Activated CD8-positive, alpha-beta memory T cell treated with anti-CD3 and anti-CD28 coated beads, Interleukin-2, amount 10 ng/mL, durations not matched to agents 7 days and 5 days (primary cell): ENCODE results near the gene RPS6KA1. TPM values are rescaled to one million over a fixed set of nuclear protein-coding genes. Genes with fewer than 3 reads are reported as not detected.

Experiments
- ATAC-seq: fragments of 150-1000 bp; cut with Tn5 transposase; one replicate; pipeline ENCODE4 v1.10.0; 2021; ENCODE audit warnings: moderate library complexity
- CTCF ChIA-PET: fragments of 350-600 bp; sonication (Branson Sonifier 250); formaldehyde crosslinking; loops from one replicate; lab custom pipeline; 2021; ENCODE audit warnings: antibody characterized with exemption; lab: Charles Lee
- DNase-seq: peaks from one replicate; pipeline ENCODE4 v3.0.0-alpha.2; 2020
- H3K27ac Mint-ChIP-seq: one replicate; pipeline ENCODE4 v1.8.0; 2021; ENCODE audit warnings: mild to moderate bottlenecking, mixed read lengths
- H3K27me3 Mint-ChIP-seq: one replicate; pipeline ENCODE4 v1.8.0; 2021; ENCODE audit warnings: mixed read lengths
- H3K36me3 Mint-ChIP-seq: one replicate; pipeline ENCODE4 v1.8.0; 2021; ENCODE audit warnings: mild to moderate bottlenecking, mixed read lengths
- H3K4me1 Mint-ChIP-seq: one replicate; pipeline ENCODE4 v1.8.0; 2021; ENCODE audit warnings: mixed read lengths
- H3K4me3 Mint-ChIP-seq: one replicate; pipeline ENCODE4 v1.8.0; 2021; ENCODE audit warnings: mild to moderate bottlenecking, moderate library complexity, mixed read lengths
- H3K9me3 Mint-ChIP-seq: one replicate; pipeline ENCODE4 v1.8.0; 2022; ENCODE audit warnings: low read depth, mixed read lengths
- total RNA-seq, 2 experiments: library from RNA; stranded (reverse); gene quantifications; one replicate each; pipeline ENCODE4 v1.2.3, GENCODE V29; 2021

The RPS6KA1 gene
- total RNA-seq, 2 experiments from 2014 or later = 158 to 181 TPM

- no peaks in the 10 kb centered on the region for H3K27me3 Mint-ChIP-seq
- DNase-seq (no peak), ATAC-seq (no peak)
- CTCF ChIA-PET = interaction anchor here (1.2 to 6.4 kb wide), 2 partner anchors 20 to 37 kb away, joined by 4 to 82 read pairs; no protein-coding TSS in a partner anchor
- no peaks in the 10 kb centered on the region for H3K9me3 Mint-ChIP-seq
- no peak overlapping the region for H3K27ac Mint-ChIP-seq
- H3K4me1 Mint-ChIP-seq = peaks cover 68% of the 10 kb centered on the region
- H3K4me3 Mint-ChIP-seq = no peak overlapping the region
- H3K36me3 Mint-ChIP-seq = peaks cover 5% of the 10 kb centered on the region
These were observed 7.0 kb downstream of the RPS6KA1 start for GRCh38 chr1:26536521-26536920.

DNA sequence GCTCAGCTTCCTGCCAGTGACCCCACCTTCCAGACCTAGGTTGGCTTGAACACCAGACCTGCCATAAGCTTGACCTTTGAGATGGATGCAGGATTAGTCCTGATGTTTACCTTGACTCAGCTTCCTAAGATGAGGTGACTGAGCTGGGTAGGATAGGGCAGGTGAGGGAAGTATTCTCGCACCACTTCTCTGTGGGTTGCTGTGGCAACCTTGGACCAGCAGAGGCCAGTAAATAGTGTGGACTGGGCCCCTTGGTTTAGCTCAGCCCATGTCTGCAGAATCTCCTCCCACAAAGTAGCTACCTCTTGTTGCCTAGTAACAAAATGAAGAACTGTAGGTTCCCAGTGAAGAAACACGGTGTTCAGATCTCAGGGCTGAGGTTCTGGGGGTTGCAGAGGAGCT, 8.4 kb downstream of the RPS6KA1 start:
- no peak overlapping the region for H3K27ac Mint-ChIP-seq
- no peak for DNase-seq
- H3K4me1 Mint-ChIP-seq = peaks cover 78% of the 10 kb centered on the region
- peaks cover 5% of the 10 kb centered on the region for H3K36me3 Mint-ChIP-seq
- CTCF ChIA-PET = interaction anchor here (0.9 to 6.4 kb wide), 23 partner anchors 8 to 251 kb away, joined by 3 to 82 read pairs (median 7); partner anchors contain the start of genes PIGV and RPS6KA1
- no peak overlapping the region for H3K4me3 Mint-ChIP-seq
- no peaks in the 10 kb centered on the region for H3K27me3 Mint-ChIP-seq
- no peak for ATAC-seq
- H3K9me3 Mint-ChIP-seq = no peaks in the 10 kb centered on the region

GRCh38 chr1:26538480-26539412, 9.2 kb downstream of the RPS6KA1 start:
- no peaks in the 10 kb centered on the region for H3K27me3 Mint-ChIP-seq
- no peak for ATAC-seq
- H3K9me3 Mint-ChIP-seq = no peaks in the 10 kb centered on the region
- DNase-seq = peak; percentile 74
- H3K36me3 Mint-ChIP-seq = peaks cover 5% of the 10 kb centered on the region
- CTCF ChIA-PET = interaction anchor here (0.5 to 6.4 kb wide), 28 partner anchors 9 to 250 kb away, joined by 3 to 82 read pairs (median 6); partner anchors contain the start of genes PIGV and RPS6KA1
- no peak overlapping the region for H3K4me3 Mint-ChIP-seq
- peak overlapping the region; percentile 62 for H3K27ac Mint-ChIP-seq
- peaks cover 86% of the 10 kb centered on the region for H3K4me1 Mint-ChIP-seq

GRCh38 chr1:26539722-26540121, 10.2 kb downstream of the RPS6KA1 start:
- Mint-ChIP-seq H3K9me3 (no peaks in the 10 kb centered on the region), H3K27ac (peak overlapping the region; percentile 88), H3K4me1 (peaks cover 86% of the 10 kb centered on the region), H3K36me3 (peaks cover 8% of the 10 kb centered on the region), H3K27me3 (no peaks in the 10 kb centered on the region), H3K4me3 (no peak overlapping the region)
- ATAC-seq (no peak), DNase-seq (no peak)
- CTCF ChIA-PET = interaction anchor here (0.5 to 6.4 kb wide), 11 partner anchors 8 to 250 kb away, joined by 3 to 82 read pairs (median 7); partner anchors contain the start of gene RPS6KA1

DNA sequence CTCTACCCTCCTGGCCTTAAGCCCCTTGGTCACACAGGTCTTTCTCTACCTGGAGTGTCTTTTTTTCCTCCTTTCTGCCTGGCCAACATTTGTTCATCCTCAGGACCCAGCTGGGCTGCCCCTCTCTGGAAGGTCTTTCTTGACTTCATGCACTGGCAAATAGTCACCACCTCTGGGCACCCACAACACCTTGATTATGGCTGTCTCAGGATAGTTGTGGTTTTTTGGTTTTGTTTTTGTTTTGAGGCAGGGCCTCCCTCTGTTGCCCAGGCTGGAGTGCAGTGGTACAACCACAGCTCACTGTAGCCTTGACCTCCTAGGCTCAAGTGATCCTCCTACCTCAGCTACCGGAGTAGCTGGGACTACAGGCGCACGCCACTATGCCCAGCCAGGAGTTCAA, 10.8 kb downstream of the RPS6KA1 start:
- Mint-ChIP-seq H3K4me1 (peaks cover 85% of the 10 kb centered on the region), H3K36me3 (peaks cover 9% of the 10 kb centered on the region), H3K27me3 (no peaks in the 10 kb centered on the region), H3K27ac (peak overlapping the region; percentile 88), H3K4me3 (peak overlapping the region; percentile 39), H3K9me3 (no peaks in the 10 kb centered on the region)
- CTCF ChIA-PET = interaction anchor here (0.7 to 6.4 kb wide), 11 partner anchors 10 to 249 kb away, joined by 3 to 82 read pairs (median 4); partner anchors contain the start of gene RPS6KA1
- DNase-seq = peak; percentile 67
- ATAC-seq = no peak

- H3K27me3 Mint-ChIP-seq = no peaks in the 10 kb centered on the region
- DNase-seq = no peak
- CTCF ChIA-PET = interaction anchor here (0.7 to 6.4 kb wide), 23 partner anchors 9 to 349 kb away, joined by 3 to 82 read pairs (median 4); partner anchors contain the start of genes GPN2 and RPS6KA1
These were observed 11.9 kb downstream of the RPS6KA1 start for GRCh38 chr1:26541431-26541815.

GRCh38 chr1:26541816-26542711, 12.5 kb downstream of the RPS6KA1 start:
- peaks cover 20% of the 10 kb centered on the region for H3K36me3 Mint-ChIP-seq
- CTCF ChIA-PET = interaction anchor here (1.0 to 6.4 kb wide), 19 partner anchors 8 to 348 kb away, joined by 3 to 82 read pairs (median 4); partner anchors contain the start of genes GPN2 and RPS6KA1
- H3K27me3 Mint-ChIP-seq = no peaks in the 10 kb centered on the region
- DNase-seq = peak; percentile 95
- ATAC-seq = peak; percentile 73
- H3K4me3 Mint-ChIP-seq = peak overlapping the region; percentile 73
- H3K9me3 Mint-ChIP-seq = no peaks in the 10 kb centered on the region
- peaks cover 85% of the 10 kb centered on the region for H3K4me1 Mint-ChIP-seq
- peak overlapping the region; percentile 97 for H3K27ac Mint-ChIP-seq

More at GRCh38 chr1:26541431-26541815, 11.9 kb downstream of the RPS6KA1 start:
- H3K36me3 Mint-ChIP-seq = peaks cover 15% of the 10 kb centered on the region
- no peaks in the 10 kb centered on the region for H3K9me3 Mint-ChIP-seq
- peaks cover 80% of the 10 kb centered on the region for H3K4me1 Mint-ChIP-seq
- peak overlapping the region; percentile 97 for H3K27ac Mint-ChIP-seq
- H3K4me3 Mint-ChIP-seq = peak overlapping the region; percentile 73
- ATAC-seq = peak; percentile 0

DNA sequence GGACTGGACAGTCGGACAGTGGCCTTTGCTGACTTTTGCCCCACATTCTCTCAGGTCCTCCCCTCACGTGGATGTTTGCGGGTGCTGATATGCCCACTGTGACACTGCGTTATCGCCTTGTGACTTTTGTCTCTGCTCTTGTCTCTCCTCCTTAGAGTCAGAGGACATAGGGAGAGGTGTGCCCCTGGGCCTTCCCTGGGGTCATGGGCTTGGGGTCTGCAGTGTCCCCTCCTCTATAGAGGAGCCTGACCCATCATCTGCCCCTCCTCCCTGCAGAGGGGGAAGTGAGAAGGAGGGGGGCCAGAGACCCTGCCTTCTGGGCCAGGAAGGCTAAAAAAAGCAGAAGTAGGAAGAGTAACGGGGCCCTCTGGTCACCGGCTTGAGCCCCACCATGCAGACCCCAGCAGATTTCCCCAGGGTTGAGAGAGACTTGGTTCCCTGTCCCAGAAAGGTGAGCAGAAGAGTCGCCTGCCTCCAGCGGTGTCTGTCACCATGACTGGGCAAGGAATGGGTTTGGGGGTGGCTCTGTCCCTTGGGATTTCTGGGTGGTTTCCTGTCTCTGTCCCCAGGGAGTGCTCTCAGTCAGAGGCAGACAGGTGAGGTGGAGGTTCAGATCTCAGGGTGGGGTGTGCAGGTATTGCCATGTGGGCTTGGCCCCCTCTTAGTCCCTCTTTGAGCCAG, 13.3 kb downstream of the RPS6KA1 start:
- Mint-ChIP-seq H3K27me3 (no peaks in the 10 kb centered on the region), H3K27ac (peak overlapping the region; percentile 97), H3K9me3 (no peaks in the 10 kb centered on the region), H3K4me3 (peak overlapping the region; percentile 73), H3K4me1 (peaks cover 89% of the 10 kb centered on the region), H3K36me3 (peaks cover 28% of the 10 kb centered on the region)
- DNase-seq (no peak), ATAC-seq (no peak)
- CTCF ChIA-PET = interaction anchor here (0.8 to 6.4 kb wide), 9 partner anchors 10 to 347 kb away, joined by 3 to 82 read pairs (median 5); partner anchors contain the start of genes GPN2 and RPS6KA1

DNA sequence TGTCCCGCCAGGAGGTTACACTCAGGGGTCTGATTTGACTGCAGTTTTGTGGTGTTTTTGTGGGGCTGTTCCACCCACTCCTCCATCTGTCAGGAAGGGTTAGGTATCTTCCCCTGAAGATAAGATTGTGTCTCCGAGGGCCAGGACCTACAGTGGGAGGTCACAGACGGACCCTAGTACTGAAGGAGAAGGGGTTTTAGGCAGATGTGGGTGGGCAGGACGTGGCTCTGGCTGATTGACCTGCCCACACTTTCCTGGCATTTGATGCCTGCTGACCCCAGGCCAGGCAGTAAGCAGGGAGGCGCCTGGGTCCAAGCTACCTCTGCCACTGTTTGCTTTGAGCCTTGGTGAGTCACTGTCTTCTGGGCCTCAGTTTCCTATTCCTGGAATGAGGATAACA, 13.9 kb downstream of the RPS6KA1 start:
- no peaks in the 10 kb centered on the region for H3K27me3 Mint-ChIP-seq
- peak overlapping the region; percentile 97 for H3K27ac Mint-ChIP-seq
- no peak for ATAC-seq
- H3K4me3 Mint-ChIP-seq = peak overlapping the region; percentile 73
- DNase-seq = no peak
- CTCF ChIA-PET = interaction anchor here (0.8 kb wide), 1 partner anchor 14 kb away, joined by 3 read pairs; the partner anchor contains the start of gene RPS6KA1
- peaks cover 33% of the 10 kb centered on the region for H3K36me3 Mint-ChIP-seq
- peaks cover 88% of the 10 kb centered on the region for H3K4me1 Mint-ChIP-seq
- no peaks in the 10 kb centered on the region for H3K9me3 Mint-ChIP-seq

GRCh38 chr1:26544126-26544525, 14.6 kb downstream of the RPS6KA1 start:
- DNase-seq (no peak), ATAC-seq (no peak)
- peak overlapping the region; percentile 97 for H3K27ac Mint-ChIP-seq
- no peaks in the 10 kb centered on the region for H3K9me3 Mint-ChIP-seq
- H3K4me1 Mint-ChIP-seq = peaks cover 85% of the 10 kb centered on the region
- H3K4me3 Mint-ChIP-seq = peak overlapping the region; percentile 25
- CTCF ChIA-PET = interaction anchor here (0.8 kb wide), 1 partner anchor 14 kb away, joined by 3 read pairs; the partner anchor contains the start of gene RPS6KA1
- H3K36me3 Mint-ChIP-seq = peaks cover 33% of the 10 kb centered on the region
- no peaks in the 10 kb centered on the region for H3K27me3 Mint-ChIP-seq

DNA sequence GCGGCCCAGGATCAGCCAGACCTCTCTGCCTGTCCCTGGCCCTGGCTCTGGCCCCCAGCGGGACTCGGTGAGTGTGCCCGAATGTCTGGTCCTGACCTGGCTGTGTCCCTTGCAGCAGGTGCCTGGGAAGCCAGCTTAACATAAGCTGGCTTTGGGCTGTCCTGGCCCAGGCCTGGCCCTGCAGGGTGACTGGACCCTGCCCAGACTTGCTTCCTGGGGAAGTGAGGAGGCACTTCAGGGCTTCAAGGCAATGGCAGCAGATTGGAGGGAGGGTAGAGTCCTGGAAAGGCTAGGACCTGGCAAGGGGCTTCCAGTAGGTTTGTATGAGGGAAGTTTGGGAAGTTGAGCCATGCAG, 16.4 kb downstream of the RPS6KA1 start:
- CTCF ChIA-PET = interaction anchor here (1.1 to 1.5 kb wide), 3 partner anchors 16 to 75 kb away, joined by 3 read pairs; partner anchors contain the start of gene RPS6KA1
- peak overlapping the region; percentile 89 for H3K27ac Mint-ChIP-seq

GRCh38 chr1:26546375-26546774, 16.8 kb downstream of the RPS6KA1 start:
- no peak for DNase-seq
- Mint-ChIP-seq H3K9me3 (no peaks in the 10 kb centered on the region), H3K27me3 (no peaks in the 10 kb centered on the region), H3K4me1 (peaks cover 68% of the 10 kb centered on the region), H3K27ac (peak overlapping the region; percentile 89), H3K4me3 (peak overlapping the region; percentile 95), H3K36me3 (peaks cover 38% of the 10 kb centered on the region)
- ATAC-seq = no peak
- CTCF ChIA-PET = interaction anchor here (1.1 to 1.5 kb wide), 3 partner anchors 17 to 75 kb away, joined by 3 read pairs; partner anchors contain the start of gene RPS6KA1

More for the DNA sequence above, 16.4 kb downstream of the RPS6KA1 start:
- H3K9me3 Mint-ChIP-seq = no peaks in the 10 kb centered on the region
- ATAC-seq = no peak
- H3K36me3 Mint-ChIP-seq = peaks cover 33% of the 10 kb centered on the region
- H3K27me3 Mint-ChIP-seq = no peaks in the 10 kb centered on the region
- H3K4me1 Mint-ChIP-seq = peaks cover 69% of the 10 kb centered on the region
- DNase-seq = no peak
- peak overlapping the region; percentile 95 for H3K4me3 Mint-ChIP-seq
